Cardiac fibroblast (primary cell): ENCODE results near the gene KIF13A.
A peak's percentile ranks its signal among the peaks of the same experiment; 100 is the strongest.

Experiments
- DNase-seq, 2 donors: peaks; one replicate each; pipeline versions ENCODE4 v3.0.0 to v3.0.0-alpha.2; 2010; ENCODE audit warnings: low read depth in 2 of 2
- H3K4me3 ChIP-seq, 2 donors: replicated peaks in 1 of 2; 1 replicate in 1 of 2; 2 replicates in 1 of 2; pipeline ENCODE4 v1.5.1; 2011; ENCODE audit warnings: low read depth in 2 of 2, low read length in 2 of 2, mild to moderate bottlenecking in 2 of 2, moderate library complexity in 1 of 2
- TF ChIP-seq, protein P1 (sequence below): IDR thresholded peaks from one replicate; pipeline ENCODE4 v1.5.1; 2011; ENCODE audit warnings: low read depth, mild to moderate bottlenecking, low read length, inconsistent platforms

KIF13A gene

DNA sequence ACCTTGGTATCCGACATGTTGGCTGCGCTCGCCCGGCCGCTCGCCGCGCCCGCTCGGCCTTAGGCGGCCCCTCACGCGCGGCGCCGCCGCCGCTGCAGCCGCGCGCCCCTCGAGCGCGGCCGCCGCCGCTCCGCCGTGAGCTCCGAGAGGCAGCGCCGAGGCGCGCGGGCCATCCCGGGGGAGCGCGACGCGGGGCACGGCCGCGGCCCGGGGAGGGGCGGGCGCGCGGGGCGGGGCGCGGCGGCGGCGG, at the start of gene KIF13A:
KIF13A (minus strand) TSS at position 189 of the 250 bp plus-strand sequence; CDS start at position 17, 172 bp downstream.
- DNase-seq, result no peak
- TF ChIP-seq, protein P1, sequence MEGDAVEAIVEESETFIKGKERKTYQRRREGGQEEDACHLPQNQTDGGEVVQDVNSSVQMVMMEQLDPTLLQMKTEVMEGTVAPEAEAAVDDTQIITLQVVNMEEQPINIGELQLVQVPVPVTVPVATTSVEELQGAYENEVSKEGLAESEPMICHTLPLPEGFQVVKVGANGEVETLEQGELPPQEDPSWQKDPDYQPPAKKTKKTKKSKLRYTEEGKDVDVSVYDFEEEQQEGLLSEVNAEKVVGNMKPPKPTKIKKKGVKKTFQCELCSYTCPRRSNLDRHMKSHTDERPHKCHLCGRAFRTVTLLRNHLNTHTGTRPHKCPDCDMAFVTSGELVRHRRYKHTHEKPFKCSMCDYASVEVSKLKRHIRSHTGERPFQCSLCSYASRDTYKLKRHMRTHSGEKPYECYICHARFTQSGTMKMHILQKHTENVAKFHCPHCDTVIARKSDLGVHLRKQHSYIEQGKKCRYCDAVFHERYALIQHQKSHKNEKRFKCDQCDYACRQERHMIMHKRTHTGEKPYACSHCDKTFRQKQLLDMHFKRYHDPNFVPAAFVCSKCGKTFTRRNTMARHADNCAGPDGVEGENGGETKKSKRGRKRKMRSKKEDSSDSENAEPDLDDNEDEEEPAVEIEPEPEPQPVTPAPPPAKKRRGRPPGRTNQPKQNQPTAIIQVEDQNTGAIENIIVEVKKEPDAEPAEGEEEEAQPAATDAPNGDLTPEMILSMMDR, result no peak
- peak within 1 kb of the TSS; percentile 76 to 81 for H3K4me3 ChIP-seq

DNA sequence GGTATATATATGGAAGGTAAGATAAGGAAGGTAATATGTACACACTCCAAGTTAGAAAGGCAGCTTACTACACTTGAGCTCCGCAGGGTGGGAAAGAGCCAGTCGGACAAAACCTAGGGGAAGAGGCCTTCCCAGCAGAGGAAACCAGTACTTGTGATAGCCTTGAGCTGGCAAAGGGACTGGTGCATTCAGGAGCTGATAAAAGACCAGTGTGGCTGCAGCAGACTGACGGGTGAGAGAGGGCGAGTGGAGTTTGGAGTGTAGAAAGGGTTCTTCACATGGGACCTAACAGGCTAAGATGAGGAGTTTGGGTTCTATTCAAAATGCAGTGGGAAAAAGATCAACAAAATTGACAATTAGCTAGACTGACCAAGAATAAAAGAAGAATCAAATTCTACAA, 49.3 kb upstream of the KIF13A start:
- no peak for DNase-seq
- TF ChIP-seq, protein P1, result no peak
- H3K4me3 ChIP-seq, result no peak overlapping the region

GRCh38 chr6:18035330-18035854, 48.0 kb upstream of the KIF13A start:
- DNase-seq, result no peak
- TF ChIP-seq, protein P1, result no peak
- H3K4me3 ChIP-seq, result no peak overlapping the region

DNA sequence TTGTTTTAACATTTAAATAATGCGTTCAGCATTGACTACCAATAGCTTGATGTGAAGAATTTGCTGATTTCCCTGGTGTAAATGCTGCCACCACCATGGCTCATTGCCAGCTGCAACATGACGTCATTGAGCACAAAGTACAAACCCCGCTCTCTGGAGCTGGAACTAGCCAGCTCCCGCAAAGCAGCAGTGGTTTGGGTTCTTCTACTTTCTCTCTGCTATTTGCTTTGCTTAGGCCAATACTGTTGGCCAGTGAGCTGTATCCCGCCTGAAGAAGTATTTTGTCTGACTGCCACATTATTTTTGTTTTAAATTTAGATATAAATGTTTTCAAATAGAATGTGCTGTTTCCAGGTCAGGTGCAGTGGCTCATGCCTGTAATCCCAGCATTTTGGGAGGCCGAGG, 47.4 kb upstream of the KIF13A start:
- no peak overlapping the region for H3K4me3 ChIP-seq
- peak; percentile 22 to 38 for DNase-seq
- TF ChIP-seq, protein P1, result no peak

DNA sequence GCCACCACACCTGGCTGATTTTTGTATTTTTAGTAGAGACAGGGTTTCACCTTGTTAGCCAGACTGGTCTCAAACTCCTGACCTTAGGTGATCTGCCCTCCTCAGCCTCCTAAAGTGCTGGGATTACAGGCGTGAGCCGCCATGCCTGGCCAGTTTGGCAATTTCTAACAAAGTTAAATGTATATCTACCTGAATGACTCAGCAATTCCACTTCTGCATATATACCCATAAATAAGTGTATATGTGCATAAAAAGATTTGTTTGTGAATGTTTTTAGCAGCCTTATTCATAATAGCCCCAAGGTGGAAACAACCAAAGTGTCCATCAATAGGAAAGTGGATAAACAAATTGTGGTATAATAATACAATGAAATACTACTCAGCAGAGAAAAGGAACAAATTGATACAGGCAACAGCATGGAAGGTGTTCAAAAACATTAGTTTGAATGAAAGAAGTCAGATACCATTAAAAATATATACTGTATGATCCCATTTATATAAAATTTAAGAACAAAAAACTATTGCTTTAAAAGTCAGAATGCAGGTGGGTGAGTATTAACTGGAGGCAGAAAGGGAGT, 44.3 kb upstream of the KIF13A start:
- TF ChIP-seq, protein P1, result no peak
- H3K4me3 ChIP-seq, result no peak overlapping the region
- no peak for DNase-seq

DNA sequence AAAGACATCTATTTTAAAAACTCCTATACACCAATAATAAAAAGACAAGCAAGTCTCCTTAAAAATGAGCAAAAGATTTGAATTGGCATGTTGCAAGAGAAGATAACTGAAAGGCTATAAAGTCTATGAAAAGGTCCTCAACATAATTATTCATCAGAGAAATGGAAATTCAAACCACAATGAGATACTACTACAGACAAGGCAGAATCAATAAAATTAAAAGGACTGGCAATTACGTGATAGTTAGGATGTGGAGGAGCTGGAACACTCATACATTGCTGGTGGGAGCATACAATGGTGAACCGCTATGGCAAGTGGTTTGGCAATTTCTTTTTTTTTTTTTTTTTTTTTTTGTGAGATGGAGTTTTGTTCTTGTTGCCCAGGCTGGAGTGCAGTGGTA, 43.8 kb upstream of the KIF13A start:
- H3K4me3 ChIP-seq, result no peak overlapping the region
- TF ChIP-seq, protein P1, result no peak
- no peak for DNase-seq

- TF ChIP-seq, protein P1, result no peak
- no peak overlapping the region for H3K4me3 ChIP-seq
- no peak for DNase-seq
Measured at GRCh38 chr6:18028332-18028731, 40.9 kb upstream of the KIF13A start.
